Measurements from ENCODE around the gene RAB43.
"Not testable (repeated sequence)": the region's sequence is repeated elsewhere in the genome, so short reads cannot be mapped to it uniquely, and the experiment has no call there.

Gene RAB43

DNA sequence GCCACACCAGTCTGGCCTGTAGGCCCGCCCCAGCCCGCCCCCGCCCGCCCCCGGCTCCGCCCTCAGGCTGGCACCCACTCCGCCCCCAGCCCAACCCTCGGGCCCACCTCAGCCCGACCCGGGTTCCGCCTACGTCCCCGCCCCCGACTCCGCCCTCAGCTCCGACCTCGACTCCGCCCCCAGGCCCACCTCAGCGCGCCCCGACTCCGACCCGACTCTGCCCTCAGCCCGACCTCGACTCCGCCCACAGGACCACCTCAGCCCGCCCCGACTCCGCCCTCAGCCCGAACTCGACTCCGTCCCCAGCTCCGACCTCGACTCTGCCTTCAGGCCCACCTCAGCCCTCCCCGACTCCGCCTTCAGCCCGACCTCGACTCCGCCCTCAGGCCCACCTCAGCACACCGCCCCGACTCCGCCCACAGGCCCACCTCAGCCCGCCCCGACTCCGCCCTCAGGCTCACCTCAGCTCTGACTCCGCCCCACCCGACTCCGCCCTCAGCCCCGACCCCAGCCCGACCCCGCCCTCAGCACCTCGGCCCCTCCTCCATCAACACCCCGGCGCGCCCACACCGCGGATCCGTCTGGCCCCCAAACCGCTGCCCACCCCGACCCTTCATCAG, at the start of gene RAB43:
TSS of gene RAB43 (minus strand) at position 13 of the 620 bp plus-strand sequence. CDS start 315 bp downstream, outside the sequence.
- DNase-seq: peak; percentile 95

DNA sequence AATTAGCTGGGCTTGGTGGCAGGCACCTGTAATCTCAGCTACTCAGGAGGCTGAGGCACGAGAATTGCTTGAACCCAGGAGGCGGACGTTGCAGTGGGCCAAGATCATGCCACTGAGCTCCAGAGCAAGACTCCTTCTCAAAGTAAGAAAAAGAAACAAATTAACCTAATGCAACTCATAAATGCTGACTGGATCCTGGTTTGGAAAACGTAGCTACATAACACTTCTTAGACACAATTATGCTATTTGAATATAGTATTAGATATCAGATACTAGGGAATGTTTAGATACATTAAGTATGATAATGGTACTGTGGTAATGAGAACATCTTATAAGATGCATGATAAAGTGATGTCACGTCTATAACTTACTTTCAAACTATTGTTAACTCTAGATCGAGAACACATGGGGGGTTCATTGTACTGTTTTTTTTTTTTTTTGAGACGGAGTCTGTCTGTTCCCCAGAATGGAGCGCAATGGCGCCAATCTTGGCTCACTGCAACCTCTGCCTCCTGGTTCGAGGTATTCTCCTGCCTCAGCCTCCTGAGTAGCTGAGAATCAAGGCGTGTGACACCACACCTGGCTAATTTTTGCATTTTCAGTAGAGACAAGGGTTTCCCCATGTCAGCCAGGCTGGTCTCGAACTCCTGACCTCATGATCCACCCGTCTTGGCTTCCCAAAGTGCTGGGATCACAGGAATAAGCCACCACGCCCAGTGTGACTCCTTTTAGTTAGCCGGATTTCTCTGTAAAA, 45.2 kb upstream of the RAB43 start:
- DNase-seq: no peak

DNA sequence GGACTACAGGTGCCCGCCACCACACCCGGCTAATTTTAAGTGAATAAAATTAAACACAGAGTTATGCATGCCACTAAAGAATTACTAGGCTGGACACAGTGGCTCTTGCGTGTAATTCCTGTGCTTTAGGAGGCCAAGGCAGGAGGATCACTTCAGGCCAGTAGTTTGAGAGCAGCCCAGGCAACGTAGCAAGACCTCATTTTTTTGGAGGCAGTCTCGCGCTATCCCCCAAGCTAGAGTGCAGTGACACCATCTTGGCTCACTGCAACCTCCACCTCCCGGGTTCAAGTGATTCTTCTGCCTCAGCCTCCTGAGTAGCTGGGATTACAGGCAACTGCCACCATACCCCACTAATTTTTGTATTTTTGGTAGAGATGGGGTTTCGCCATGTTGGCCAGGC, 44.0 kb upstream of the RAB43 start:
- not testable (repeated sequence) for DNase-seq

DNA sequence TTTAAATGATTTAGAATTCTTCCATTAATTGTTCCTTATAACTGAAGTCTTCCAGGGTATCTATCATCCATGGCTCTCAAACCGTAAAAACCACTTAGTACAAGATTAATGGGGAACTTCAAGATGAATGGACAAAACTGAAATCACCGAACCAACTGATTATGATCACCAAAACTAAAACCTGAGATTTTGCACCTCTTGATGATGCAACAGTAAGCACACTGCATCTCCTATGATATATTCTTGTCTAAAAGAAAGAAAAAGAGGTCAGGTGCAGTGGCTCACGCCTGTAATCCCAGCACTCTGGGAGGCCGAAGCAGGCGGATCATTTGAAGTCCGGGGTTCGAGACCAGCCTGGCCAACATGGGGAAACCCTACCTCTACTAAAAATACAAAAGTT, 42.9 kb upstream of the RAB43 start:
- DNase-seq: no peak

DNA sequence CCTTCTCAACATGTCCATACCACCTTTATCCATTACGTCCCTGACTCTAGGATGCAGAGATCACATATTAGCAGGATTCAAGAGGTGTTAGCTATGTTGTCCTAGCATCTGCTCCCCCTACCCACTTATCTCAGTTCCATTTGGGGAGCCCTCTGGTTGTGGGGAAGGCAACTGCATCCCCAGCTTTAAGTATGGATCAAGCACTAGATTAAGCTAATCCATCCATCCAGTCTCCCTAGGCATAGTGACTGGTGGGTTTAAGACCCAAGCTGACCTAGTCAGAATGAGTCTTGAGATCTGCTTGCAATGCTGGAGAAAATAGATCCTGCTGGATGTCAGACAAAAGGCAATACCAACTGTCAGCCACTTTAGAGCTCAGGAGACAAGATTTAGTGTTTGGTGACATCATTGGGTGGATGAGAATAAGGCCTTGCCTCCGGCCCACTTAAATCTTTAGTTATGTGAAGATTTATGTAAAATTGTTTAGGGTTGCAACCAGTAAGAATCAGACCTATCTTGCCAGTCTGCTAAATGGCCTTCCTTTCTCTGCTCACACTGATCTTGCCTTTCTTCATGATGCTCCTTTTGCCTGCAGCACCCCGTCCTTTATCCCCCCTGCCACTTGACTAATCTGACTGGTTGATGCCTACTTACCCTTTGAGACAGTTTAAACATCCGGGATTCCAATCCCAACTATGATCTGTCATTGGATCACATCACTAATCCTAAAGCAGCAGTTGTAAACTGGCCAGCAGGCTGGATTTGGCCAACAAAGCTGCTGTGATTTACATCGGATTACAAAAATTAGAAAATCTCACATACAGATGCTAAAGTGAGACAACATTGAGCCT, 41.4 kb upstream of the RAB43 start:
- no peak for DNase-seq

DNA sequence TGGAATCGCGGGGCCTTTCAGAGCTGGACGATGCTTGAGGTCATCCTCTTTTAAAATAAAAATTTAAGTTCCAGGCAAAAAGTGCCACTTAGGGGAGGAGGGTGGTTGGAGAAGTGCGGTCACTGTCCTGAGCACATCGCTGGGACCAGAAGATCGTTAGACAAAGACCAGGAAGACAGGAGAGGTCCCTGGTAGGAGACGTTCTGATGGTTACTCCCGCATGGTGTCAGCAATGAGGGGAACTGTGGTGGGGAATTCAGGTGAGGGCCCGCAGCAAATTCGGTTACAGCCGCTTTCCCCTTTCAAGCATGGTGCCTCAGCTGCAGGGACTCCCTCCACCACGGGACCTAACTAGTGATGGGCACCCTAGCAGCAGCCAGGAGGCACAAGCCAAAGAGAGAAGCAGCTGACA, 40.3 kb upstream of the RAB43 start:
- peak; percentile 58 for DNase-seq

DNA sequence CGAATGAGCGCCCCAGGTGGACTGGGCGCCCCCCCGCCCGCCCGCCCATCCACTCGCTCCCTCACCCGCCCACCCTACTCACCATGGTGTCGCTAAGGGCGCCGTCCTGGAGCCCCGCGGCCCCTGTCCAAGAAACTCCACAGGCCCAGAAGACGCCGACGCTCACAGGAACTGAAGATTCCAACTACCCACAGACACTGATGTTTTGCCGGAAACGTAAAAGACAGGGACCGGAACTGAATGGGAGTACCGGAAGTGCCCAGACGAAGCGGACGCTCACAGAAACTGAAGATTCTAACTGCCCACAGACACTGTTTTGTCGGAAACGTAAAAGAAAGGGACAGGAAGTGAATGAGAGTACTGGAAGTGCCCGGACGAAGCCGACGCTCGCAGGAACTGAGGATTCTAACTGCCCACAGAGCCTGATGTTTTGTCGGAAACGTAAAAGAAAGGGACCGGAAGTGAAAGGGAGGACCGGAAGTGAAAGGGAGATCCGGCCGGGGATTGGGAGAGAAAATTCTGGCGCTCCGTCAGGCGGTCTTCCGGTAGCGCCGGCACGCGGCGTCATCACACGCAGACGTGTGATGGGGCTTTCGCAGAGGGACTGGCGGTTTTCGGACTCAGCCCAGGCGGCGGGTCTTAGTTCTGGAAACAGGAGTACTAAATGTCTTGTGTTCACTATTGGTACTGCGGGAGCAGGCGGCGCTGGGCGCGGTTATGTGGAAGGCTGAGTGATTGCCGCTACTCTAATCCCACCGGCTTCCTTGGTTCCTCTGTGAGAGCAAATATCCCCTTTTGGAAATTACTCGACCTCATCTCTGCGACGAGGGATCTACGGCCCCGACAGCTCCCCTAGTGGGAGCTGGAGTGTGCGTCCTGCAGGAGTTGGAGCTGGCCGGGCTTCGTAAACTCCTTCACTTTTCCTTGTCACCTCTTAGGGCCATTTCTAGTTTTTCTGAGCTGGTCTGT, 39.6 kb upstream of the RAB43 start, which contains the start of gene ISY1:
TSS of gene ISY1 (minus strand) at position 173 of the 969 bp plus-strand sequence. CDS start at position 85, 88 bp downstream.
- DNase-seq: peak; percentile 89

DNA sequence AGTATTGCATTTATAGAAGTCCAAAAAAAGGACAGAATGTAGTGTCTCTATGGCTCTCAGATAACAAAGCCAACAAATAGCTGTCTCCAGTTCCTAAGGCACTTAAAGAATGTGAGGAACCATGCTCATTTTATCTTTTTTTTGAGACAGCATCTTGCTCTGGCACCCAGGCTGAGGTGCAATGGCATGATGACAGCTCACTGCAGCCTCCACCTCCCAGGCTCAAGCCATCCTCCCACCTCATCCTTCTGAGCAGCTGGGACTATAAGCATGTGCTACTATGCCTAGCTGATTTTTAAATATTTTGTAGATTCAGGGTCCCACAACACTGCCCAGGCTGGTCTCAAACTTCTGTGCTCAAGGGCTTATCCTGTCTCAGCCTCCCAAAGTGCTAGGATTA, 23.2 kb upstream of the RAB43 start:
- no peak for DNase-seq

DNA sequence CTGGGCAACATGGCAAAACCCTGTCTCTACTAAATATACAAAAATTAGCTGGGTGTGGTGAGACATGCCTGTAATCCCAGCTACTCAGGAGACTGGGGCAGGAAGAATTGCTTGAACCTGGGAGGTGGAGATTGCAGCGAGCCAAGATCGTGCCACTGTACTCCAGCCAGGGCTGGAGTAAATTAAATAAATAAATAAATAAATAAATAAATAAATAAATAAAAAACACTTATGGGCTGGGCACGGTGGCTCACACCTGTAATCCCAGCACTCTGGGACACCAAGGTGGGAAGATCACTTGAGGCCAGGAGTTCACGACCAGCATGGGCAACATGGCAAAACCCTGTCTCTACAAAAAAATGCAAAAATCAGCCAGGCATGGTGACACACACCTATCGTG, 19.4 kb upstream of the RAB43 start:
- not testable (repeated sequence) for DNase-seq

DNA sequence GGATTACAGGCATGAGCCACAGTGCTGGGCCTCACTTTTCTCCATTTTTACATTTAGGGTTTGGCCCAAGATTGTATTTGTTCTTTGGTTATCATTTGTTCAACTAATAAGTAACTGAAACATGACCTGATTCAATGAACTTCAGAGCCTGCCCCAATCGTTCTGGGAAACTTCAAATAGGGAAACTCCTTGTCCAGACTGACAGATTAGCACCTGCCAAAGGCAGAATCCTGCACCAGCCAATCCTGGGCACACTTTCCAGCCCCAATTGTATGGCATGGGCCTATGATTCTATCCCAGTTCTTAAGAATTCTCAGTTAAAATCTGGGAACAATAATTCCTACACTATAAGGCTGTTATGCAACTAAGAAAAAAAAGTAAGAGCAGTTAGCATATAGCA, 18.3 kb upstream of the RAB43 start:
- DNase-seq: no peak

DNA sequence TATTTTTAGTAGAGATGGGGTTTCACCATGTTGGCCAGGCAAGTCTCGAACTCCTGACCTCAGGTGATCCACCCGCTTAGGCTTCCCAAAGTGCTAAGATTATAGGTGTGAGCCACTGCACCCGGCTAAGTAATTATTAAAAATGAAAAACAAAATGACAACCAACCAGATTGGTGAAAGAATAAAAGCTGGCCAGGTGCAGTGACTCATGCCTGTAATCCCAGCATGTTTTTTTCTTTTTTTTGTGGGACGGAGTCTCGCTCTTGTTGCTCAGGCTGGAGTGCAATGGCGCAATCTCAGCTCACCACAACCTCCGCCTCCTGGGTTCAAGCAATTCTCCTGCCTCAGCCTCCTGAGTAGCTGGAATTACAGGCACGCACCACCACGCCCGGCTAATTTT, 14.7 kb upstream of the RAB43 start:
- DNase-seq: not testable (repeated sequence)

DNA sequence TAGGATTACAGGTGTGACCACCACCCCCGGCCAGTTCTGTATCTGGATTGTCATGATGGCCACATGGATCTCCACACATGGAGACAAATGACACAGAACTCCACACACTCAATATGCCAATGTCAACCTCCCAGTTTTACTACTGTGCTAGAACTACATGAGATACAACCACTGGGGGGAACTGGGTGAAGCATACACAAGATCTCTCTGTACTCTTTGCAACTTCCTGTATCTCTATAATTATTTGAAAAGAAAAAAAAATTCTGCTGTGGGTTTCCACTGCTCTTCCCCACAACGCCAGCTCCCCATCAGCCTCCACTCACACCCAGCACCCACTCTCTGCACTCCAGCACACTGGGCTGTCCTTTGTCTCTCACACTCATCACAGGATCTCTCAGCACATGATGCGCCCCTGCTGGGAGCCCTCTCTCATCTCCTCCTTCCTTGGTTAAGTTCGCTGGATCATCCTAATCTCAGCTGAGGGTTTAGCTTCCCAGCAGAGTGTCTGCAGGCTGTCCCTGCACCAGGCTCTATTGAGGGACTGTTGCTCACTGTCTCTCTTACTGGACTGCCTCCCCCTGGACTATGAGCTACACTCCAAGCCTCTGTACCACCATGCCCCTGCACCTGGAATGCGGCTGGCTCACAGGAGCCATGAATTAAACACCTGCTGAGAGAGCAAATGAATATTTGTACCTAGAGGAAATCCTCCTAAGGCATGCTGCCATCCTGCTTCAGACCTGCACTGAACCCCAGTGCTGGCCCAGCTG, 10.7 kb upstream of the RAB43 start:
- no peak for DNase-seq

DNA sequence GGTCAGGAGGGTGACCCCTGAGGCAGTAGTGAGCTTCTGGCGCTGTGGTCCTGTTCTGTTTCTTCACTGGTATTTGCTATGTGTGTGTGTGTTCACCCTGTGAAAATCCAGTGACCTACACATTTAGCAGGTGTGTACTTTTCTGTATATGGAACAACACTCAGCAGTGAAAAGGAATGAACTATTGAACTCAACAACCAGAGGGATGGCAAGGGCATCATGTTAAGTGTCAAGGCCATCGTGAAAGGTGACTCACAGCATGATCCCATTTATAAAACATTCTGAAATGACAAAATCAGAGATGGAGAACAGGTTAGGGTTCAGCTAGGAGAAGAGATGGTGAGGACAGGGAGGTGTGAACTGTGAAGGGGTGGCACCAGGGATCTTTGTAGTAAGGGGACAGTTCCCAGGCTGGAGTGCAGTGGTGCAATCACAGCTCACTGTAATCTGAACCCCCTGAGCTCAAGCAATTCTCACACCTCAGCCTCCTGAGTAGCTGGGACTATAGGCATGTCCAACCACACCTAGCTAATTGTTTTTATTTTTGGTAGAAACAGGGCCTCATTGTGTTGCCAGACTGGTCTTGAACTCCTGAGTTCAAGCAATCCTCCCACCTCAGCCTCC, 10.0 kb upstream of the RAB43 start:
- DNase-seq: no peak

DNA sequence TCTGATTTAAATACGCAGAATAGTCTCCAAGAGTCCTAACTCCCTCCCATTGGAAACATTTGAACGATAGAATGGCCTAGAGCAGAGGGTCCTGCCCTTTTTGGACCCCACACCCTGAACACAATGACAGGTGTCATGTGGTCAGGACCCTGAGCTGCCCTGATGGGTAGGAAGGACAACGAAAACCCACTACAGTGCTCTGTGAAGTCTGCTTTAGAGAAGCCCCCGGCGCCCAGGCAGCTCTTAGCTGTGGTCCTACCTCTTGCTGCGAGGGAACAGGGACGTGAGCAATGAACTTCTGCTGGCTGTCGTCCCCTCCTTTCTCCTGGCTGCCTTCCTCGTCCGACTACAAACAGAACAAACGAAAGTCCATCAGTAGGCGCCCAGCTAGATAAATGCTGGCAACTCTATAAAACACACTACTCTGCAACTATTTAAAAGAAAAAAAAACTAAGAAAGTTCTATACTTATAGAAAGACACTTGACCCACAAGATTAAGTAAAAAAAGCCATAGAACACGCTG, 8.7 kb upstream of the RAB43 start:
- DNase-seq: no peak

DNA sequence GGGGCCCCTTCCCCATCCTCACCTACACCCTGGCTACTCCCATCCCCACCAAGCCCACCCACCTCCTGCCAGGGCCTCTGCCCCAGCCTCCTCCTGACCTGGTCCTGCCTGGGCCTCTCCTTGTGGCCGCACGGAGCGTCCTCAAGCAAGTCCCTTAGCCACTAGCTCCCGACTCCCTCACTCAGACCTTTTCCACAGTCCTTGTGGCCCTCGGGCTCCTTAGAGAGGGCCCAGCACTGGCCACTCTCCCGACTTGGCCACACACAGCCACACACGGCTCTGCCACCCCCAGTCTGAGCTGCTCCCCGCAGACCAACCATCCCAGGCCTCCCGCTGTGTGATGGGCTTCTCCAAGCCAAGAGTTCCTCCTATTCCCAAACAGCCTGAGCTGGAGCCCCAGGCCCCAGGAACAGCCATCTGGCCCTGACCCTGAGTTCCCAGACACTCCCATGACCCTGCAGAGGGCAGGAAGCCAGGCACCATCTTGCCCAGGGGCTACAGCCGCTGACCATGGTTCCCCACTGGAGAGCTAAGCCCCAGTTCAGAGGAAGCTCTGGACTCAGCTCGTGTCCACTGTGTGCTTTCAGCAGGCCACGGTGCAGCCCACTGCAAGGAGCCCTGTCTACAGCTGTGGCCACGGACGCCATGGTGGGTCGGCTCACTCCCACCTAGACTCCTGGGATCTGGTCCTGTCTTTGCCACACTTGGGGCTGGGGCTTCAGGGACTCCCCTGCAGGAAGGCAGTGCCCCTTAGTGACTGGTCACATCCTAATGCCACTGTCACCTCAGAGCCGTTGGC, 7.0 kb upstream of the RAB43 start:
- no peak for DNase-seq

DNA sequence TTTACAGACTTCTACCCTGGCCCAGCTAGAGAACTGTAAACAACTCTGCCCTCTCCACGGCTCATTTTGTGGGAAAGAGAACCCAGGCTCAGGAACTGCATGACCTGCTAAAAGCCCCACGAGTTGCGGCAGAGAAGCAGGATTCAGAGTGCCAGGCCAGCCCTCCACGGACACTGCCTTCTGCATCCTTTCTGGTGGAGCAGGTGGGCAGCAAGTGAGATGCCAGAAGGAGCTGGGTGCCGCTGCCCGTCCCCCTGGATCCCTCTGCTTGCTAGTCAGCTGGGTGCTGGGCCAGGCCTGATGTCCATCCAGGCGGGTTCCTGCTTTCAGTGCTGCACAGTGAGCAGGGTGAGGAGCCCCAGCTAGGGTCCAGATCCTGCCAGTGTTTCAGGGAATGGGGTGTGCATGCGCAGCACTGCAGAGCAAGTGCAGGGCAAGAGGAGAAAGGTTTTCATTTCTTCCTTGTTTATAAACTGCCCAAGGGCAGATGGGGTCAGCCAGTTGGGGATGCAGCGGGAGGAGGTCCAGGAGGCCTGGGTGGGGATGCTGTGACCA, 5.2 kb upstream of the RAB43 start:
- no peak for DNase-seq

DNA sequence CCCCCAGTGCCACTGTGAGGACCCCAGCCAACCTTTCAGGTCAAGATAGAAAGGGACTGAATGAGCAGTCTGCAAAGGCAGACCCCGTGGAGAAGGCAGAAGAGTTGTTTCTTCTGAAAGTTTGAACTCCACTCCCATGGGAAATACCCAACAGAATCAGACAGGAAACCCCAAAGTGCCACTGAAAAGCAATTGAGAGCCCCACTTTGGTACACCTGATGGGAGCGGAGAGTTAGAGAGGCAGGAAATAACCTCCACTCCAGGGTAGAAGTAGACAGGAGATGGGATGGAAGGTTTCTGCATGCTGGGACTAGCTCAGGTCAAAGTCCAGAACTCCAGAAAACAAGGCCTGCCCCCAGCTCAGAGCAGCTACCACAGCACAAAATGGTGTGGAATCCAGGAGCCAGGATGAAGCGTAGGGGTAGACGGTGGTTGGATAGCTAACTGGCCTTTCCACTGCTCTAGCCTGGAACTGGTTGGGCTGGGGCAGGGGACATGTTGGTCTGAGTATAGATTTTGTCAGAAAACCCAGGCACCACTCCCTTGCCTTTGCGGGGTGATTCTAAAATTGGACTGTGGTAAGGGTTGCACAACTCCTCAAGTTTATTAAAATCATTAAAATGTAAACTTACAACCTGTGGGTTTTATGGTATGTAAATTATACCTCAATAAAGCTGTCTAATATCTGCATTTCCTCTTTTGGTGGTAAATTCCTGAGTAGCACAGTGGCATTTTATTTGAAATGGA, 1.9 kb upstream of the RAB43 start:
- no peak for DNase-seq

DNA sequence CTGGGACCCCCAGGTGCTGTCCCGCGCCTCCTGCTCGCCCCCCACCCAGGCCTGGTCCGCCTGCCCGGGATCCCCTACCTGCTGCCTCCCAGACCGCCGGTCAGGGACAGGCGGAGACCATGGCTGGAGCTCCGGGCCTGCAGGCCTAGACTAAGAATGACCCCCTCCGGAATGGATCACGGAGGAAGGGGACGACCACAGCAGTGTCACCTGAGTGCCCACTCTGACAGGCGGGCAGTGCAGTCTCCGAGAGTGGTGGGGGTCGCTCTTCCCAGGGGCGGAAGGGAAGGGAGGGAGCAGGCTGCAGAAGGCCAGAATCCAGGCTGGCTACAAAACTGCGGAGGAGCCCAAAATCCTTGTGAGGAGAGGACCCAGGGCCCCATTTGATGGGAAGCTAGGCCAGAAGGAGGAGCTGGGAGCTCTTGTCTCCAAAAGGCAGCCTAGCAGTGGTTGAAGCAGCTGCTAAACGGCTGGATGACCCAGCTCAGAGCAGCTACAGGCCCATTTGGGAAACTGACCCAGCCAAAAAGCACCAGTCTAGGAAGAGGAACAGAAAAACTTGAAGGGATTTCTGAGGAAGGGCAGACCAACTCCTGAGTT, 908 bp upstream of the RAB43 start:
- no peak for DNase-seq
